Endothelial cell of umbilical vein (primary cell): ENCODE measurements around the gene NSD2. TPM values are rescaled to one million over a fixed set of nuclear protein-coding genes. Genes with fewer than 3 reads are reported as not detected.

Experiments
- BruUV-seq: library from RNA; stranded (reverse); fragments of 400-500 nt; replicated peaks from 2 replicates; lab custom pipeline; 2021; lab: Mats Ljungman, UMichigan
- CTCF ChIA-PET: fragments of 300-600, 350-600 bp; sonication (Branson Sonifier 250); formaldehyde crosslinking; loops from one replicate; lab custom pipeline; 2021; ENCODE audit warnings: antibody characterized with exemption, inconsistent platforms; lab: Charles Lee
- POLR2A ChIA-PET: fragments of 300-600, 350-600 bp; sonication (Branson Sonifier 250); formaldehyde crosslinking; loops from one replicate; lab custom pipeline; 2021; ENCODE audit warnings: antibody characterized with exemption, inconsistent platforms; lab: Charles Lee
- DNase-seq: peaks from one replicate; pipeline ENCODE4 v3.0.0-alpha.2; 2011; ENCODE audit warnings: low read depth, low spot score
- FAIRE-seq: peaks from 2 replicates; lab custom pipeline; 2011; peaks lifted over from hg19 to GRCh38; lab: Jason Lieb, UNC
- H2AFZ ChIP-seq: 2 replicates; pipeline ENCODE4 v1.6.0; 2012; ENCODE audit warnings: low read depth, low read length, control low read depth, inconsistent platforms
- H3K27ac ChIP-seq: 2 replicates; pipeline ENCODE4 v1.5.1; 2011; ENCODE audit warnings: low read depth, mild to moderate bottlenecking, control low read depth, low read length, moderate library complexity; ENCODE audit not compliant: insufficient read depth
- H3K27me3 ChIP-seq, 2 experiments: 2 replicates each; pipeline versions ENCODE4 v1.6.0 to v1.6.1; 2011; ENCODE audit warnings: low read length in 2 of 2, mixed read lengths in 1 of 2; ENCODE audit not compliant: control insufficient read depth in 2 of 2, insufficient read depth in 2 of 2
- H3K36me3 ChIP-seq, 2 experiments: 2 replicates in 1 of 2; 3 replicates in 1 of 2; pipeline ENCODE4 v1.5.1; 2011; ENCODE audit warnings: low read length in 2 of 2, mild to moderate bottlenecking in 1 of 2, moderate library complexity in 1 of 2; ENCODE audit not compliant: control insufficient read depth in 2 of 2, insufficient read depth in 2 of 2; ENCODE audit errors: extremely low read depth in 1 of 2
- H3K4me1 ChIP-seq: 3 replicates; pipeline ENCODE4 v1.5.1; 2011; ENCODE audit warnings: mild to moderate bottlenecking, low read length; ENCODE audit not compliant: control insufficient read depth, insufficient read depth; ENCODE audit errors: extremely low read depth
- H3K4me2 ChIP-seq: 2 replicates; pipeline ENCODE4 v1.6.1; 2011; ENCODE audit warnings: low read length, control low read depth, mixed read lengths; ENCODE audit not compliant: insufficient read depth
- H3K4me3 ChIP-seq, 3 experiments: fragments of 200-600 bp in 1 of 3; sonication (generic), shearing (Covaris generic) in 1 of 3; replicated peaks in 1 of 3; 2 replicates each; pipeline ENCODE4 v1.5.1; 2011 to 2016; ENCODE audit warnings: control low read depth in 3 of 3, low read length in 3 of 3, mild to moderate bottlenecking in 2 of 3, inconsistent platforms in 1 of 3, low read depth in 1 of 3, moderate library complexity in 1 of 3; ENCODE audit not compliant: insufficient read depth in 1 of 3
- H3K79me2 ChIP-seq: 2 replicates; pipeline ENCODE4 v1.6.0; 2012; ENCODE audit warnings: low read length, inconsistent platforms; ENCODE audit not compliant: control insufficient read depth, insufficient read depth
- H3K9ac ChIP-seq: replicated peaks from 2 replicates; pipeline ENCODE3; 2011; ENCODE audit warnings: low read length, control low read depth; ENCODE audit not compliant: insufficient read depth; ENCODE audit errors: extremely low read depth
- H3K9me1 ChIP-seq: replicated peaks from 3 replicates; pipeline ENCODE4 v1.6.0; 2011; ENCODE audit warnings: mild to moderate bottlenecking, low read length; ENCODE audit not compliant: control insufficient read depth, insufficient read depth; ENCODE audit errors: extremely low read depth
- H3K9me3 ChIP-seq: replicated peaks from 2 replicates; pipeline ENCODE4 v1.5.1; 2012; ENCODE audit warnings: low read length, inconsistent platforms; ENCODE audit not compliant: control insufficient read depth, insufficient read depth
- H4K20me1 ChIP-seq: replicated peaks from 2 replicates; pipeline ENCODE3; 2011; ENCODE audit warnings: mild to moderate bottlenecking, low read length; ENCODE audit not compliant: control insufficient read depth, insufficient read depth; ENCODE audit errors: extremely low read depth
- CTCF ChIP-seq, 2 donors: IDR thresholded peaks; 1 replicate in 1 of 2; 2 replicates in 1 of 2; pipeline ENCODE4 v1.5.1; 2011; ENCODE audit warnings: low read length in 2 of 2, mild to moderate bottlenecking in 2 of 2, moderate library complexity in 2 of 2, control low read depth in 1 of 2, inconsistent platforms in 1 of 2, low read depth in 1 of 2; ENCODE audit not compliant: insufficient read depth in 1 of 2; ENCODE audit errors: extremely low read depth in 1 of 2
- EZH2 ChIP-seq: IDR thresholded peaks from 2 replicates; pipeline ENCODE4 v1.6.1; 2012; ENCODE audit warnings: borderline replicate concordance, low read depth, mild to moderate bottlenecking, moderate library complexity, low read length, inconsistent platforms; ENCODE audit not compliant: severe bottlenecking
- FOS ChIP-seq: IDR thresholded peaks from 2 replicates; pipeline ENCODE4 v1.6.1; 2011; ENCODE audit warnings: mild to moderate bottlenecking, low read length, moderate library complexity, borderline replicate concordance; ENCODE audit not compliant: insufficient read depth
- GATA2 ChIP-seq: IDR thresholded peaks from 2 replicates; pipeline ENCODE4 v1.7.0; 2011; ENCODE audit warnings: low read depth, mild to moderate bottlenecking, moderate library complexity, mixed read lengths, low read length; ENCODE audit not compliant: insufficient read length, insufficient read depth
- JUN ChIP-seq: IDR thresholded peaks from 2 replicates; pipeline ENCODE4 v1.6.1; 2011; ENCODE audit warnings: borderline replicate concordance, low read depth; ENCODE audit not compliant: insufficient read length, insufficient read depth
- MYC ChIP-seq: IDR thresholded peaks from one replicate; pipeline ENCODE4 v1.6.1; 2011; ENCODE audit warnings: mild to moderate bottlenecking, low read depth, low read length
- POLR2A ChIP-seq: IDR thresholded peaks from 2 replicates; pipeline ENCODE4 v1.6.1; 2012; ENCODE audit warnings: low read depth, mild to moderate bottlenecking, control low read depth, low read length
- dilution Hi-C: fragments of 300-500 bp; cut with MboI; formaldehyde crosslinking; loops from one replicate; pipeline ENCODE4 v1.15.0; 2019; ENCODE audit warnings: low sequenced_read_pairs; ENCODE audit not compliant: extremely low pct_ligation_motif_present
- intact Hi-C: fragments of 100-400 bp; cut with micrococcal nuclease; formaldehyde crosslinking; loops from one replicate; pipeline ENCODE4 v1.10.0; 2022
- polyA plus RNA-seq, 4 experiments: library from polyadenylated mRNA; depleted of rRNA in 3 of 4; stranded (reverse) in 3 of 4; unstranded in 1 of 4; fragments of >200 nt; gene quantifications; 2 replicates each; pipeline versions ENCODE4 v1.2.1 to v1.2.3, GENCODE V29; 2011 to 2012; ENCODE audit warnings: missing spikeins in 1 of 4
- total RNA-seq: library from RNA; stranded (reverse); gene quantifications from 2 replicates; pipeline ENCODE4 v1.2.3, GENCODE V29; 2021
- TF ChIP-seq, protein P1 (sequence below): IDR thresholded peaks from 2 replicates; pipeline ENCODE4 v1.6.1; 2011; ENCODE audit not compliant: insufficient read depth, insufficient read length

NSD2 gene
- total and polyA plus RNA-seq, 2 donors (not counting 3 experiments of a cell fraction or from before 2014, with no cell fraction given) = 31.3 to 171 TPM

GRCh38 chr4:1987721-1988326 is 116.6 kb downstream of the NSD2 start:
- H3K4me2 ChIP-seq = no peak overlapping the region
- H4K20me1 ChIP-seq = no peaks in the 10 kb centered on the region
- H3K4me1 ChIP-seq = no peaks in the 10 kb centered on the region
- ChIA-PET POLR2A (no interaction called here), CTCF (no interaction called here)
- TF ChIP-seq POLR2A = no peak
- TF ChIP-seq, protein P1, sequence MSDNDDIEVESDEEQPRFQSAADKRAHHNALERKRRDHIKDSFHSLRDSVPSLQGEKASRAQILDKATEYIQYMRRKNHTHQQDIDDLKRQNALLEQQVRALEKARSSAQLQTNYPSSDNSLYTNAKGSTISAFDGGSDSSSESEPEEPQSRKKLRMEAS = no peak
- no peak for TF ChIP-seq GATA2
- TF ChIP-seq FOS = no peak
- TF ChIP-seq EZH2 = no peak
- TF ChIP-seq CTCF (IDR thresholded peaks at IDR 0.05; ENCODE audit: extremely low read depth in 1 of 2, insufficient read depth in 1 of 2, low read depth in 1 of 2, low read length in 2 of 2) = no peak
- TF ChIP-seq MYC = no peak
- no peak for TF ChIP-seq JUN
- no peak overlapping the region for H3K27ac ChIP-seq
- H2AFZ ChIP-seq = no peak overlapping the region
- dilution Hi-C loops (no loop called here), intact Hi-C loops (no loop called here)
- H3K9ac ChIP-seq = no peak overlapping the region
- FAIRE-seq (no peak), DNase-seq (no peak)
- H3K9me1 ChIP-seq = no peaks in the 10 kb centered on the region
- no peaks in the 10 kb centered on the region for H3K27me3 ChIP-seq
- BruUV-seq = no TSS peak
- no peaks in the 10 kb centered on the region for H3K79me2 ChIP-seq
- peaks cover 8 to 55% of the 10 kb centered on the region in 2 experiments for H3K36me3 ChIP-seq
- H3K4me3 ChIP-seq = no peak overlapping the region
- H3K9me3 ChIP-seq = no peaks in the 10 kb centered on the region
